Measurements from ENCODE around the gene AKAP12.
A peak's percentile ranks its signal among the peaks of the same experiment; 100 is the strongest.

The AKAP12 gene

GRCh38 chr6:151392427-151392826, 152.7 kb downstream of the AKAP12 start:
- Mint-ChIP-seq H3K27ac (peak overlapping the region; percentile 94), H3K9me3 (no peaks in the 10 kb centered on the region), H3K36me3 (peaks cover 26% of the 10 kb centered on the region), H3K4me1 (peaks cover 50% of the 10 kb centered on the region), H3K27me3 (no peaks in the 10 kb centered on the region), H3K4me3 (peak overlapping the region; percentile 95)
- ATAC-seq, result no peak

DNA sequence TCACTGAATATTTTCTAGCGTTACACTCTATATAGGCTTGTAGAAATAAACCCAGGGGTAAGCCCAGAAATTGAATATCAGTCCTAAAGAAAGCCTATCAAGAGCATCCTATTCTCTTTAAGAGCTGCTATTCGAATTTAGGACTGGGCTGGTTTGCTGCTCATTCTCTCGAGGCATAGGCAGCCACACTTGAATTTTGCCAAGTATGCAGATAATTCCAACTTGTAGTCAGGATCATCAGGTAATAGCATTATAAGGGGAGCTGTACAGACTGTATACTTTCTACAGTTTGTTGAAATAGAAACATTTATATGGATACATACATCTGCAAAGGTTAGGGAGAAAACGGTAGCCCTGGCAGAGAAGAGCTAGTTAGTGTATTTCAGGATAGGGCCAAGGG, 153.6 kb downstream of the AKAP12 start:
- H3K9me3 Mint-ChIP-seq, result no peaks in the 10 kb centered on the region
- peak overlapping the region; percentile 94 for H3K27ac Mint-ChIP-seq
- H3K4me1 Mint-ChIP-seq, result peaks cover 60% of the 10 kb centered on the region
- H3K27me3 Mint-ChIP-seq, result no peaks in the 10 kb centered on the region
- ATAC-seq, result no peak
- peak overlapping the region; percentile 32 for H3K4me3 Mint-ChIP-seq
- peaks cover 26% of the 10 kb centered on the region for H3K36me3 Mint-ChIP-seq

DNA sequence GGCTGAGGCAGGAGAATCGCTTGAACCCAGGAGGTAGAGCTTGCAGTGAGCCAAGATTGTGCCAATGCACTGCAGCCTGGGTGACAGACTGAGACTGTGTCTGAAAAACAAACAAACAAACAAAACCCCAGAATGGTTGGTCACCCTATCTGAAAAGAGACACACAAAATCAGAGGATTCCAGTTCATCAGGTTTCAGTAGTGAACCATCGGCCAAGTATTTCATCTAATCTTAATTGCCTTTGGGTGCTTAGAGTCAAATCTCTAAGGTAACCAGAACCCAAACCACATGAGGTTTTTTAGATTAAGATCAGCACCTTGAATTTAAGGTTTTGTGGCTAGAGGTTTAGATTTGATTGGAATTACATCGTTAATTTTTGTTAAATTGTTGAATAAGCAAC, 159.9 kb downstream of the AKAP12 start:
- Mint-ChIP-seq H3K27me3 (no peaks in the 10 kb centered on the region), H3K27ac (no peak overlapping the region), H3K4me1 (peaks cover 46% of the 10 kb centered on the region), H3K9me3 (no peaks in the 10 kb centered on the region), H3K4me3 (no peak overlapping the region), H3K36me3 (peaks cover 22% of the 10 kb centered on the region)
- no peak for ATAC-seq

GRCh38 chr6:151400473-151400872, 160.7 kb downstream of the AKAP12 start:
- Mint-ChIP-seq H3K4me3 (no peak overlapping the region), H3K9me3 (no peaks in the 10 kb centered on the region), H3K27ac (no peak overlapping the region), H3K27me3 (no peaks in the 10 kb centered on the region), H3K4me1 (peaks cover 41% of the 10 kb centered on the region), H3K36me3 (peaks cover 22% of the 10 kb centered on the region)
- ATAC-seq, result no peak

GRCh38 chr6:151402228-151402627, 162.5 kb downstream of the AKAP12 start:
- no peaks in the 10 kb centered on the region for H3K9me3 Mint-ChIP-seq
- no peak for ATAC-seq
- H3K36me3 Mint-ChIP-seq, result peaks cover 29% of the 10 kb centered on the region
- no peak overlapping the region for H3K4me3 Mint-ChIP-seq
- H3K27ac Mint-ChIP-seq, result no peak overlapping the region
- no peaks in the 10 kb centered on the region for H3K27me3 Mint-ChIP-seq
- peaks cover 30% of the 10 kb centered on the region for H3K4me1 Mint-ChIP-seq

- H3K27me3 Mint-ChIP-seq, result no peaks in the 10 kb centered on the region
- H3K9me3 Mint-ChIP-seq, result no peaks in the 10 kb centered on the region
- H3K4me1 Mint-ChIP-seq, result peaks cover 30% of the 10 kb centered on the region
- no peak overlapping the region for H3K4me3 Mint-ChIP-seq
- H3K27ac Mint-ChIP-seq, result no peak overlapping the region
- no peak for ATAC-seq
- H3K36me3 Mint-ChIP-seq, result peaks cover 39% of the 10 kb centered on the region
These were observed 164.1 kb downstream of the AKAP12 start for GRCh38 chr6:151403919-151404308.
